ENCODE results near the gene FAM168A.

- TF ChIP-seq, protein P1, sequence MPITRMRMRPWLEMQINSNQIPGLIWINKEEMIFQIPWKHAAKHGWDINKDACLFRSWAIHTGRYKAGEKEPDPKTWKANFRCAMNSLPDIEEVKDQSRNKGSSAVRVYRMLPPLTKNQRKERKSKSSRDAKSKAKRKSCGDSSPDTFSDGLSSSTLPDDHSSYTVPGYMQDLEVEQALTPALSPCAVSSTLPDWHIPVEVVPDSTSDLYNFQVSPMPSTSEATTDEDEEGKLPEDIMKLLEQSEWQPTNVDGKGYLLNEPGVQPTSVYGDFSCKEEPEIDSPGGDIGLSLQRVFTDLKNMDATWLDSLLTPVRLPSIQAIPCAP (CRISPR knock-in tag; IDR thresholded peaks at IDR 0.05), result no peak
- TF ChIP-seq MYBL2 (CRISPR knock-in tag; IDR thresholded peaks at IDR 0.05), result no peak
- TF ChIP-seq, protein P2, sequence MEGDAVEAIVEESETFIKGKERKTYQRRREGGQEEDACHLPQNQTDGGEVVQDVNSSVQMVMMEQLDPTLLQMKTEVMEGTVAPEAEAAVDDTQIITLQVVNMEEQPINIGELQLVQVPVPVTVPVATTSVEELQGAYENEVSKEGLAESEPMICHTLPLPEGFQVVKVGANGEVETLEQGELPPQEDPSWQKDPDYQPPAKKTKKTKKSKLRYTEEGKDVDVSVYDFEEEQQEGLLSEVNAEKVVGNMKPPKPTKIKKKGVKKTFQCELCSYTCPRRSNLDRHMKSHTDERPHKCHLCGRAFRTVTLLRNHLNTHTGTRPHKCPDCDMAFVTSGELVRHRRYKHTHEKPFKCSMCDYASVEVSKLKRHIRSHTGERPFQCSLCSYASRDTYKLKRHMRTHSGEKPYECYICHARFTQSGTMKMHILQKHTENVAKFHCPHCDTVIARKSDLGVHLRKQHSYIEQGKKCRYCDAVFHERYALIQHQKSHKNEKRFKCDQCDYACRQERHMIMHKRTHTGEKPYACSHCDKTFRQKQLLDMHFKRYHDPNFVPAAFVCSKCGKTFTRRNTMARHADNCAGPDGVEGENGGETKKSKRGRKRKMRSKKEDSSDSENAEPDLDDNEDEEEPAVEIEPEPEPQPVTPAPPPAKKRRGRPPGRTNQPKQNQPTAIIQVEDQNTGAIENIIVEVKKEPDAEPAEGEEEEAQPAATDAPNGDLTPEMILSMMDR (IDR thresholded peaks at IDR 0.05), result no peak
- TF ChIP-seq TCF7 (CRISPR knock-in tag; IDR thresholded peaks at IDR 0.05; ENCODE audit: low read depth), result no peak
- no peak for TF ChIP-seq NR2C2 (CRISPR knock-in tag; IDR thresholded peaks at IDR 0.05)
- no peak for TF ChIP-seq TP53 (CRISPR knock-in tag; IDR thresholded peaks at IDR 0.05)
- no peak for TF ChIP-seq TEAD4 (CRISPR knock-in tag; IDR thresholded peaks at IDR 0.05)
- TF ChIP-seq SP1 (CRISPR knock-in tag; conservative IDR thresholded peaks at IDR 0.05), result no peak
- TF ChIP-seq USF2 (CRISPR knock-in tag; IDR thresholded peaks at IDR 0.05), result no peak
These were observed 30.7 kb downstream of the FAM168A start for GRCh38 chr11:73566977-73567755.
